Suppressor macrophage treated with lipopolysaccharide for 1 hour (primary cell): ENCODE results near the gene CNTROB.

Experiments
- DNase-seq, 3 donors: peaks; one replicate each; pipeline ENCODE4 v3.0.0-alpha.2; 2020 to 2022

CNTROB gene

GRCh38 chr17:7987112-7987893 is 55.3 kb downstream of the CNTROB start:
- no peak for DNase-seq

- peak; percentile 92 to 96 (median 93) for DNase-seq
These were observed 56.8 kb downstream of the CNTROB start for GRCh38 chr17:7988750-7989178.

GRCh38 chr17:7989781-7990655 is 58.0 kb downstream of the CNTROB start:
- DNase-seq: peak; percentile 79 to 88 (median 87)

GRCh38 chr17:7992516-7992915 is 60.5 kb downstream of the CNTROB start:
- DNase-seq: no peak

- peak in 1 of 3 donors; percentile 26 for DNase-seq
These were observed 60.9 kb downstream of the CNTROB start for GRCh38 chr17:7992924-7993323.

GRCh38 chr17:7993972-7994589 is 62.1 kb downstream of the CNTROB start:
- DNase-seq: no peak

- DNase-seq: no peak
These were observed 63.7 kb downstream of the CNTROB start for GRCh38 chr17:7995724-7996123.

GRCh38 chr17:7997186-7997585 is 65.2 kb downstream of the CNTROB start:
- DNase-seq: peak in 2 of 3 donors; percentile 29
